Activated naive CD4-positive, alpha-beta T cell treated with anti-CD3 and anti-CD28 coated beads for 36 hours (primary cell): ENCODE measurements around the gene ARRDC1. TPM values are rescaled to one million over a fixed set of nuclear protein-coding genes. Genes with fewer than 3 reads are reported as not detected.
"Not testable (repeated sequence)": the region's sequence is repeated elsewhere in the genome, so short reads cannot be mapped to it uniquely, and the experiment has no call there.

Experiments used
- CTCF ChIA-PET: fragments of 350-600 bp; sonication (Branson Sonifier 250); formaldehyde crosslinking; loops from one replicate; lab custom pipeline; 2021; ENCODE audit warnings: antibody characterized with exemption; lab: Charles Lee
- DNase-seq: peaks from one replicate; pipeline ENCODE4 v3.0.0-alpha.2; 2020
- H3K27ac Mint-ChIP-seq: one replicate; pipeline ENCODE4 v1.8.0; 2021; ENCODE audit warnings: mild to moderate bottlenecking, mixed read lengths
- H3K27me3 Mint-ChIP-seq: one replicate; pipeline ENCODE4 v1.8.0; 2021; ENCODE audit warnings: low read depth, mixed read lengths
- H3K36me3 Mint-ChIP-seq: one replicate; pipeline ENCODE4 v1.8.0; 2021; ENCODE audit warnings: low read depth, mixed read lengths
- H3K4me1 Mint-ChIP-seq: one replicate; pipeline ENCODE4 v1.8.0; 2021; ENCODE audit warnings: low read depth, mixed read lengths
- H3K4me3 Mint-ChIP-seq: one replicate; pipeline ENCODE4 v1.8.0; 2021; ENCODE audit warnings: mild to moderate bottlenecking, moderate library complexity, mixed read lengths
- H3K9me3 Mint-ChIP-seq: one replicate; pipeline ENCODE4 v1.8.0; 2021; ENCODE audit warnings: mixed read lengths
- intact Hi-C: fragments of 100-400 bp; cut with micrococcal nuclease; formaldehyde crosslinking; loops from one replicate; pipeline ENCODE4 v1.15.1; 2023
- total RNA-seq, 2 experiments: library from RNA; stranded (reverse); gene quantifications; one replicate each; pipeline ENCODE4 v1.2.3, GENCODE V29; 2021

ARRDC1 gene
- total RNA-seq, 2 experiments from 2014 or later, result 19.1 to 21.4 TPM

GRCh38 chr9:137589441-137590122 lies 15.9 kb upstream of the ARRDC1 start:
- peaks cover 21% of the 10 kb centered on the region for H3K4me1 Mint-ChIP-seq
- H3K36me3 Mint-ChIP-seq, result peaks cover 19% of the 10 kb centered on the region
- no peaks in the 10 kb centered on the region for H3K9me3 Mint-ChIP-seq
- no peaks in the 10 kb centered on the region for H3K27me3 Mint-ChIP-seq
- CTCF ChIA-PET, result interaction anchor here (0.9 to 1.3 kb wide), 2 partner anchors 9 to 10 kb away, joined by 3 to 14 read pairs; partner anchors contain the start of gene DPH7
- no peak for DNase-seq
- peak overlapping the region; percentile 82 for H3K4me3 Mint-ChIP-seq
- no peak overlapping the region for H3K27ac Mint-ChIP-seq
- intact Hi-C loops, result loop anchor here (1.0 to 2.0 kb wide), 3 partner anchors 11 to 29 kb away; partner anchors contain the start of genes ARRDC1, DPH7 and EHMT1

DNA sequence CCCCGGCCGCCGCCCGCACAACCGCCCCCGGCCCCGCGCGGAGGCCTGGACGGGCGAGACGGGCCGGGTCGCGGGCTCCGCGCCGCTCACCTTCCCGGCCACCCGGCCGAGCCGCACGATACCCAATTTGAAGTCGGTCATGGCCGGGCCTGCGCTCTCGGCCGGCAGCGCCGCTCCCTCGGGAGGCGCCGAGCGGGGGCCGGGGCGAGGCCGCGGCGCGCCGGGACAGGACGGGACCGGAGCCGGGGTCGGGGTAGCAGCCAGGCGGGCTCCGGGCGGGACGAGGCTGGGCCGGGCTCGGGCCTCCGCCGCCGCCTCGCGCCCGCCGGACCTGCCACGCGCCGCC lies 15.4 kb upstream of the ARRDC1 start:
- Mint-ChIP-seq H3K36me3 (peaks cover 19% of the 10 kb centered on the region), H3K4me3 (no peak overlapping the region), H3K27me3 (no peaks in the 10 kb centered on the region), H3K4me1 (peaks cover 21% of the 10 kb centered on the region), H3K9me3 (no peaks in the 10 kb centered on the region), H3K27ac (no peak overlapping the region)
- CTCF ChIA-PET, result interaction anchor here (0.9 to 1.1 kb wide), 2 partner anchors 10 to 184 kb away, joined by 3 read pairs; no protein-coding TSS in a partner anchor
- intact Hi-C loops, result loop anchor here (1.0 to 2.0 kb wide), 3 partner anchors 12 to 29 kb away; partner anchors contain the start of genes ARRDC1, DPH7 and EHMT1
- no peak for DNase-seq

GRCh38 chr9:137590469-137591383 lies 14.8 kb upstream of the ARRDC1 start, which contains the start of gene ZMYND19:
Gene ZMYND19 (minus strand): TSS chr9:137590512. CDS start chr9:137590263, 249 bp downstream.
- intact Hi-C loops, result loop anchor here (1.0 to 2.0 kb wide), 3 partner anchors 12 to 28 kb away; partner anchors contain the start of genes ARRDC1, DPH7 and EHMT1
- CTCF ChIA-PET, result interaction anchor here (0.9 to 1.1 kb wide), 2 partner anchors 10 to 185 kb away, joined by 3 read pairs; no protein-coding TSS in a partner anchor
- peak; percentile 88 for DNase-seq
- no peaks in the 10 kb centered on the region for H3K9me3 Mint-ChIP-seq
- peaks cover 19% of the 10 kb centered on the region for H3K36me3 Mint-ChIP-seq
- H3K4me3 Mint-ChIP-seq, result peak within 1 kb of the TSS; percentile 97
- H3K27ac Mint-ChIP-seq, result peak within 1 kb of the TSS; percentile 89
- peaks cover 21% of the 10 kb centered on the region for H3K4me1 Mint-ChIP-seq
- H3K27me3 Mint-ChIP-seq, result no peaks in the 10 kb centered on the region

DNA sequence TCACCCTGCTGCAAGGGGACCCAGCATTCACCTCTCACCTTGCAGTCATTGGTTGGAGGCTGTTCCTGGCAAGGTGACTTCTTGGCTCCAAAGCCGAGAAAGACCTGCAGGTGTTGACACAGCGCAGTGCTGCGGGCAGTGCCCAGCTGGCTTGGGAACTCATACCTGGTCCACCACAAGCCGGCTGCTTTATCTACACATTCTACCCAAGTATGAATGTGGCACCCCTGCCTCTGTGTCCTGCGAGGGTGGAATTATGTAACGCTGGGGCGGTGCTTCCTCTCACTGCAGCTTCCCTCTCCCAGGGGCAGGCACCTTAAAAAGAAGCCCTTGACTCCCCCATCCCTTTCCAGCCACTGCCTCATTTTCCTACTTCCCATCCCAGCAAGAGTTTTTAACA lies 12.7 kb upstream of the ARRDC1 start:
- Mint-ChIP-seq H3K9me3 (no peaks in the 10 kb centered on the region), H3K27ac (no peak overlapping the region), H3K4me3 (no peak overlapping the region), H3K36me3 (peaks cover 9% of the 10 kb centered on the region), H3K4me1 (peaks cover 18% of the 10 kb centered on the region), H3K27me3 (no peaks in the 10 kb centered on the region)
- CTCF ChIA-PET, result no interaction called here
- intact Hi-C loops, result no loop called here
- no peak for DNase-seq

GRCh38 chr9:137593176-137593575 lies 12.3 kb upstream of the ARRDC1 start:
- Mint-ChIP-seq H3K9me3 (no peaks in the 10 kb centered on the region), H3K36me3 (peaks cover 5% of the 10 kb centered on the region), H3K27me3 (no peaks in the 10 kb centered on the region), H3K4me3 (no peak overlapping the region), H3K4me1 (peaks cover 14% of the 10 kb centered on the region), H3K27ac (no peak overlapping the region)
- intact Hi-C loops, result no loop called here
- DNase-seq, result no peak
- CTCF ChIA-PET, result no interaction called here

- H3K9me3 Mint-ChIP-seq, H3K27me3 Mint-ChIP-seq, H3K27ac Mint-ChIP-seq, H3K4me3 Mint-ChIP-seq, H3K36me3 Mint-ChIP-seq, H3K4me1 Mint-ChIP-seq, CTCF ChIA-PET, DNase-seq, intact Hi-C loops: not testable (repeated sequence)
Measured at GRCh38 chr9:137596577-137596976, 8.9 kb upstream of the ARRDC1 start.

DNA sequence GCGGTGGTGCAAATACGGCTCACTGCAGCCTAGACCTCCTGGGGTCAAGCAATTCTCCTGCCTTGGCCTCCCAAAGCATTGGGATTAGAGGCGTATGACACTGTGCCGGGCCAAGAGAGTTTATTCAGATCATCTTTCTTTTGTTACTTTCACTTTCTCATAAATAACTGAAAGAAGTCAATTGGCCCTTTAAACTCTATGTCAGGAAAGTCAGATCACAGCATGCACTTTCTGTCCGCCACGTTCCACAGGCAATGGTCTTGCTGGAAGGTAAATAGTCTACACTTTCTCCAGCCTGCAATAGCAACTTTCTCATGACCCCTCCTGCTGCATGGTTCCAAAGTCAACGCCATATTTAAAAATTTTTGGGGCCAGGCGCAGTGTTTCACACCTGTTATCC lies 6.5 kb upstream of the ARRDC1 start:
- intact Hi-C loops, result no loop called here
- no peak overlapping the region for H3K27ac Mint-ChIP-seq
- DNase-seq, result no peak
- no peaks in the 10 kb centered on the region for H3K36me3 Mint-ChIP-seq
- no peaks in the 10 kb centered on the region for H3K9me3 Mint-ChIP-seq
- CTCF ChIA-PET, result no interaction called here
- H3K27me3 Mint-ChIP-seq, result no peaks in the 10 kb centered on the region
- H3K4me3 Mint-ChIP-seq, result no peak overlapping the region
- no peaks in the 10 kb centered on the region for H3K4me1 Mint-ChIP-seq

- intact Hi-C loops, result no loop called here
- no peak for DNase-seq
- CTCF ChIA-PET, result no interaction called here
- Mint-ChIP-seq H3K36me3 (no peaks in the 10 kb centered on the region), H3K4me3 (no peak overlapping the region), H3K27ac (no peak overlapping the region), H3K4me1 (peaks cover 12% of the 10 kb centered on the region), H3K27me3 (no peaks in the 10 kb centered on the region), H3K9me3 (no peaks in the 10 kb centered on the region)
Measured at GRCh38 chr9:137602661-137603060, 2.8 kb upstream of the ARRDC1 start.

GRCh38 chr9:137603879-137604278 lies 1.6 kb upstream of the ARRDC1 start:
- Mint-ChIP-seq H3K9me3 (no peaks in the 10 kb centered on the region), H3K36me3 (no peaks in the 10 kb centered on the region), H3K27ac (no peak overlapping the region), H3K4me3 (peak overlapping the region; percentile 47), H3K27me3 (no peaks in the 10 kb centered on the region), H3K4me1 (peaks cover 13% of the 10 kb centered on the region)
- intact Hi-C loops, result no loop called here
- DNase-seq, result no peak
- CTCF ChIA-PET, result no interaction called here

- Mint-ChIP-seq H3K9me3 (no peaks in the 10 kb centered on the region), H3K36me3 (no peaks in the 10 kb centered on the region), H3K27me3 (no peaks in the 10 kb centered on the region), H3K4me3 (peak overlapping the region; percentile 47), H3K27ac (no peak overlapping the region), H3K4me1 (peaks cover 13% of the 10 kb centered on the region)
- CTCF ChIA-PET, result no interaction called here
- no peak for DNase-seq
- intact Hi-C loops, result loop anchor here (1.0 kb wide), 5 partner anchors 14 to 150 kb away; partner anchors contain the start of genes MRPL41 and ZMYND19
Measured at GRCh38 chr9:137604345-137605086, 970 bp upstream of the ARRDC1 start.

- Mint-ChIP-seq H3K9me3 (no peaks in the 10 kb centered on the region), H3K36me3 (no peaks in the 10 kb centered on the region), H3K4me3 (peak overlapping the region; percentile 75), H3K27ac (no peak overlapping the region), H3K27me3 (no peaks in the 10 kb centered on the region), H3K4me1 (peaks cover 13% of the 10 kb centered on the region)
- intact Hi-C loops, result no loop called here
- CTCF ChIA-PET, result no interaction called here
- DNase-seq, result peak; percentile 15
Measured at GRCh38 chr9:137606005-137606621, 627 bp downstream of the ARRDC1 start.
